GM13977 (cell line): ENCODE results near the gene DUSP1.

Source experiments
- DNase-seq: peaks from one replicate; pipeline ENCODE4 v3.0.0; 2012; ENCODE audit warnings: low spot score
- CTCF ChIP-seq: IDR thresholded peaks from 2 replicates; pipeline ENCODE4 v1.5.1; 2012; ENCODE audit warnings: mild to moderate bottlenecking, control low read depth; ENCODE audit not compliant: insufficient read depth; ENCODE audit errors: extremely low read depth, missing control alignments
- in situ Hi-C: fragments of 300-500 bp; cut with MboI; formaldehyde crosslinking; loops from one replicate; pipeline ENCODE4 v1.12.0; 2022; ENCODE audit warnings: low sequenced_read_pairs, low pct_unique_long_range_greater_than_20kb, mixed read lengths, inconsistent platforms; ENCODE audit not compliant: unreplicated experiment

DUSP1 gene

GRCh38 chr5:172754596-172755356 is 16.2 kb downstream of the DUSP1 start:
- TF ChIP-seq CTCF, result no peak
- DNase-seq, result no peak
- in situ Hi-C loops, result no loop called here

GRCh38 chr5:172753101-172753500 is 17.9 kb downstream of the DUSP1 start:
- no peak for DNase-seq
- no peak for TF ChIP-seq CTCF
- in situ Hi-C loops, result no loop called here

- in situ Hi-C loops, result no loop called here
- DNase-seq, result no peak
- TF ChIP-seq CTCF, result no peak
Measured at GRCh38 chr5:172751761-172752510, 19.1 kb downstream of the DUSP1 start.

- no peak for DNase-seq
- in situ Hi-C loops, result no loop called here
- TF ChIP-seq CTCF, result no peak
Measured at GRCh38 chr5:172749881-172750633, 20.9 kb downstream of the DUSP1 start.

GRCh38 chr5:172749076-172749475 is 21.9 kb downstream of the DUSP1 start:
- in situ Hi-C loops, result no loop called here
- DNase-seq, result no peak
- no peak for TF ChIP-seq CTCF

- no peak for TF ChIP-seq CTCF
- no peak for DNase-seq
- in situ Hi-C loops, result no loop called here
Measured at GRCh38 chr5:172748341-172748843, 22.6 kb downstream of the DUSP1 start.
